GM10266 (cell line): Measurements from ENCODE around the gene SMOC2.

Source experiments
- DNase-seq: peaks from one replicate; pipeline ENCODE4 v3.0.0; 2012; ENCODE audit errors: extremely low spot score
- TF ChIP-seq, protein P1 (sequence below): IDR thresholded peaks from 2 replicates; pipeline ENCODE4 v1.5.1; 2012; ENCODE audit warnings: mild to moderate bottlenecking, low read depth; ENCODE audit not compliant: control insufficient read depth, insufficient read depth; ENCODE audit errors: missing control alignments

The SMOC2 gene

DNA sequence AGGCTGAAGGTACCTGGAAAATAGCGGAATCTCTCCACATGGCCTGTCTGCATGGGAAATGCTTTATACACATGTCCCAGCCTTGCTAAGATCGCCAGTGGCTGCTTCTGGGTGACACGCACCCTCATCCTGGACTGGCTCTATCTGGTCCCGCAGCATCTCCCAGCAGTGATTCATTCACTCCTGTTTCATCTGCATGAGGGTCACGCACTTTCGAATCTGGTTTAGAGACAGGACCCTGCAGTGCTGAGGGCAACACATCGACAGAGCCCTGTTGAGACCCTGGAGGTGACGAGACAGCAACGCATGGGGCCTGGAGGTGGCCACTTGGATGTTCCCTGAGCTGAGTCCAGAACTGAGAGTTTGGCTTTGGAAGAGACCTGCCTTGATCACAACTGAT lies 136.5 kb downstream of the SMOC2 start:
- TF ChIP-seq, protein P1, sequence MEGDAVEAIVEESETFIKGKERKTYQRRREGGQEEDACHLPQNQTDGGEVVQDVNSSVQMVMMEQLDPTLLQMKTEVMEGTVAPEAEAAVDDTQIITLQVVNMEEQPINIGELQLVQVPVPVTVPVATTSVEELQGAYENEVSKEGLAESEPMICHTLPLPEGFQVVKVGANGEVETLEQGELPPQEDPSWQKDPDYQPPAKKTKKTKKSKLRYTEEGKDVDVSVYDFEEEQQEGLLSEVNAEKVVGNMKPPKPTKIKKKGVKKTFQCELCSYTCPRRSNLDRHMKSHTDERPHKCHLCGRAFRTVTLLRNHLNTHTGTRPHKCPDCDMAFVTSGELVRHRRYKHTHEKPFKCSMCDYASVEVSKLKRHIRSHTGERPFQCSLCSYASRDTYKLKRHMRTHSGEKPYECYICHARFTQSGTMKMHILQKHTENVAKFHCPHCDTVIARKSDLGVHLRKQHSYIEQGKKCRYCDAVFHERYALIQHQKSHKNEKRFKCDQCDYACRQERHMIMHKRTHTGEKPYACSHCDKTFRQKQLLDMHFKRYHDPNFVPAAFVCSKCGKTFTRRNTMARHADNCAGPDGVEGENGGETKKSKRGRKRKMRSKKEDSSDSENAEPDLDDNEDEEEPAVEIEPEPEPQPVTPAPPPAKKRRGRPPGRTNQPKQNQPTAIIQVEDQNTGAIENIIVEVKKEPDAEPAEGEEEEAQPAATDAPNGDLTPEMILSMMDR: no peak
- no peak for DNase-seq

DNA sequence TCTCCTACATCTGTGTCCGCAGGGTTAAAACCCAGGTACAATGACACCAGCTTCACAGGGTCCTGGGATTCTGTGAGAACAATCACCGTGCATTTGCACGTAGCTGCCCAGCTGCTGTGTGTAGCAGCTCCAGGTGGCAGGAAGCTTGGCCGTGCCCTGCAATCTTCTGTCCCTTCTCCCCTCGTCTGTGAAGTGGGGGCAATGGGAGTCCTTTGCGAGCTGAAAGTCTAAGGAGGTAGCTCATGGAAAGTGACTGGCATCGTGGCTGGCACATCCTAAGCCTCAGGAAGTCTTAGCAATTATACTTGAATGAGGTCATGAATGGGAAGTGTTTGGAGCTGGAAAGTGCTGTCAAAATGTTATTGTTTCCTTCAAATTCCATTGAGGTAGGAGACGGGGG lies 137.1 kb downstream of the SMOC2 start:
- TF ChIP-seq, protein P1: no peak
- no peak for DNase-seq

DNA sequence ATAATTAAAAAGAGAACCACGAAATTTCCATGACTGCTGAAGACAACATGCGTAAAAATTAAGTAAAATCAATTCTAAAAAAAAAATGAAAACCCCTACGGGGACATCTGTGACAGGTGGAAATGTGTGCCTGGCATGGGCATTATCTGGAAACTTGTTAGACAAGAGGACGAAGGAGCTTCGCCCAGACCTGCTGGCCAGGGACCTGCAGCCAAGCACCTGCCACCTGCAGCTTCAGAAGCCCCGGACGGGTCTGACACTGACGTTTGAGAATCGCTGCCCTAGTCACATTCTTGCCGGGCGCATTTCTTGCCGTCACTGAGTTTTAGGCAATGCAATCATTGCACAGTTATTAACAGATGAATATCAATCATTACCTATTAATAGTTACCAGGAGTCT lies 140.3 kb downstream of the SMOC2 start:
- TF ChIP-seq, protein P1: no peak
- DNase-seq: no peak

DNA sequence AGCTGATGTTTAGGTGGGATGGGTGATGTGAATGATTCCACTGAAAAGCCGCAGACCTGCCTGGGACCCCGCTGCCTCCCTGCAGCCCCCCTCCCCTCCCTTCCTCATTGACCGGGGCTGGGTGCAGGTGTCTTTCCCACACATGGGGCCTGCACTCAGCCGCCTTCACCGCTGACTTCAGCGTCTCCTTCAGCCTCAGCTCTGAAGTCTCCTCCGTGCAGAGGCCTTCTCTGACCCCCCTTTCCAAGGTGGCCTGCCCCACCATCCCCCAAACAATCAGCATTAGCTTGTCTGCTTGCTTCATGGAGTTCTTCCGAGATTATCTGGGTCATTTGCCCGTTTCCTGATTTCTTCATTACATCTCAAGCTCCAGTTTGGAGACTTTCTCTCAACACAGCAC lies 140.7 kb downstream of the SMOC2 start:
- TF ChIP-seq, protein P1: no peak
- no peak for DNase-seq

DNA sequence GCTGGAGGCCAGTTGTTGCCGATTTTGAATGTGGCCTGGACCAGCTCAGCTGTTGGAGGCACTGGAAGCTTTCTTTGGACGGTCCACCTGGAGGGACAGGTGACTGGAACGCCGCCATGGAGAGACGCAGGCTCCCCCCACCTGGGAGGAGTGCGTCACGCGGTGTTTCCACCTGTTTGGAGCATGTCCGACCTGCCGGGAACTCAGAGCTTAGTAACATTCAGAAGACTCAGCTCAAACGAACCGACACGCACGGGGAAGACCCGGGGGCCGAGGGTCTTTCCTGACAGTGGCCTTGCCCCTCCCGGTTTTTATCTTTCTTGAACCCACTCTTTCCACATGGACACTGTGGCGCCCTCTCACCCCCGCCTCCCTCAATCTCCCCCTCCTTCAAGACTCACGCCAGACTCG lies 141.6 kb downstream of the SMOC2 start:
- TF ChIP-seq, protein P1: no peak
- no peak for DNase-seq

DNA sequence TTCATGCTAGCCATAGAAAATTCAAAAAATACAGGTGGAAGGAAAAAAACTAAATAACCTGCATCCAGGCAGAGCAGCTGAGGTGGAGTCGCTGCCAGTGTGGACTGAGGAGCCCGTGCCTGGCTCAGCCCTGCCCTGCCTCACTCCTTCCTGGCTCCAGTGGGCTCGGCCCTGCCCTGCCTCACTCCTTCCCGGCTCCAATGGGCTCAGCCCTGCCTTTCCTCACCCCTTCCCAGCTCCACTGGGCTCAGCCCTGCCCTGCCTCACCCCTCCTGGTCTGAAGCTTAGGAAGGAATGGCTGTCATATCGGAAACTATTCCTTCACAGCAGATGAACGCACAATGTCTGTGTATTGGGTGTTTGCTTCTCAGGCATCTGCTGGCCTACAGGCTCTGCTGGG lies 142.1 kb downstream of the SMOC2 start:
- TF ChIP-seq, protein P1: no peak
- DNase-seq: no peak

DNA sequence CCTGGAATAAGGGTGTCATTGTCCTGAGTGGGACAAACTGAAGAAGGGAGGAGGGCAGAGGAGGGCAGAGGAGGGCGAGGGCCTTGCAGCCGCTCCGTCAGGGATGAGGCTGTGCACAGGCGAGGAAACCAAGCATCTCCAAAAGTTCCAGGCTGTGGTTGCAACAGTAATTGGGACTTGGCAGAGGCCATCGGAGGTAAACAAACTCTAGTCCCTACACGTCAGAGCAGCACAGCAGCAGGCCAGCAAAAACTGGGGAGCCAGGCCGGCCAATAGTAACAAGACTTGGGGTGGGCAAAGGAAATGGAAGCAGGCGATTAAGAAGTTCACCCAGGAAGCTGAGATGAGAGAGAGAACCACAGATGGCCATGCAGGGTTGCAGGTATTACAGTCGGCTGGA lies 142.8 kb downstream of the SMOC2 start:
- DNase-seq: no peak
- TF ChIP-seq, protein P1: no peak

DNA sequence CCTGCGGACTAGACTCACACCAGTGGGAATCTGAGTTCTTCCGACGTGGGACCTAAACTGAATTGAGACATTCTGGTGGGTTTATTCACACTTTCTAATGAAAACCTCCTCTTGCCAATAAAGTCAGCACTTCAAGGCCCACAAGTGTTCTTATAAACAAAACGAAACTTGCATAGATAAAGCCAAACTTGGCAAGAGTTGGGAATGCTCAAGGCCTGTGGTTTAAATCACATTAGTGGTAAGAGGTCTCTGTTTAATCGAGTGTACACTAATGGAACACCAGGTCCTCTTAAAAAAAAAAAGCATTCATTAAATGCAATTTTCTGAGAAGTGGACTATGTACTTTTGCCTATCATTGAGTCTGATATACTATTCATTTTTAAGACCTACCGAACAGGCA lies 143.3 kb downstream of the SMOC2 start:
- no peak for DNase-seq

More for the DNA sequence above, 143.3 kb downstream of the SMOC2 start:
- TF ChIP-seq, protein P1: no peak
